HG03175 (cell line): ENCODE measurements around the gene ALDH7A1.
"Not testable (repeated sequence)": the region's sequence is repeated elsewhere in the genome, so short reads cannot be mapped to it uniquely, and the experiment has no call there.

Experiments used
- ATAC-seq: cut with Tn5 transposase; IDR thresholded peaks from one replicate; pipeline ENCODE4 v1.9.1; 2021; ENCODE audit warnings: mild to moderate bottlenecking, moderate library complexity; ENCODE audit not compliant: unreplicated experiment

Gene ALDH7A1

GRCh38 chr5:126535856-126536545 is 59.0 kb downstream of the ALDH7A1 start:
- no peak for ATAC-seq

DNA sequence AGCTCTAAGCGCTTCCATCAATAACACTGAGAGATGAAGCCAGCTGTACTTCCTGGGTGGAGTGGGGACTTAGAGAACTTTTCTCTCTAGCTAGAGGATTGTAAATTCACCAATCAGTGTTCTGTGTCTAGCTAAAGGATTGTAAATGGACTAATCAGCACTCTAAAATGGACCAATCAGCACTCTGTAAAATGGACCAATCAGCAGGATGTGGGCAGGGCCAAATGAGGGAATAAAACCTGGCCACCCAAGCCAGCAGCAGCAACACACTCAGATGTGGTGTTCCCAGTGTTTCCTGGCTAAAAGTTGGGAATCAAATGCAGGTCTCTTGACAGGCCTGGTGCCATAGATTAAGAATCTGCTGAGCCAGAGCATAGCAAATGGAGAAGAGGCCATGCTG is 60.5 kb downstream of the ALDH7A1 start:
- no peak for ATAC-seq

- no peak for ATAC-seq
These were observed 63.4 kb downstream of the ALDH7A1 start for GRCh38 chr5:126531543-126532120.

DNA sequence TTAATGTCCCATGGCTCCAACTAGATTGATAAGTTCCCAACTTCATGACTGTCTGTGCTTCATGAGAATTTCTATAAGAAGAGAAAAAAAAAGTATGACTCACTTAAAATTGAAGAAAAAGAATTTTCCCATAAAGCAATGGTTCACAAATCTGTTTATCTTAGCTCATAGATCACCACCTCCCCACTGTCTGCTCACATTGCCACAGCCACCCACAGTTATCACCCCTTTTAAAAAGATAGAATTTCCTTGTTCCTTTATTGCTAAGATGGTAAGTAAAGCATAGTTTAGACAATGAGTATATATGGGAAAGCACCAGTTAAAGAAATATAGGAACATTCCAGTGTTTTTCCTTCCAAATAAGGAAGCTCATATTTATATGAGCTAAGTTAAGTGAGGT is 67.1 kb downstream of the ALDH7A1 start:
- no peak for ATAC-seq

DNA sequence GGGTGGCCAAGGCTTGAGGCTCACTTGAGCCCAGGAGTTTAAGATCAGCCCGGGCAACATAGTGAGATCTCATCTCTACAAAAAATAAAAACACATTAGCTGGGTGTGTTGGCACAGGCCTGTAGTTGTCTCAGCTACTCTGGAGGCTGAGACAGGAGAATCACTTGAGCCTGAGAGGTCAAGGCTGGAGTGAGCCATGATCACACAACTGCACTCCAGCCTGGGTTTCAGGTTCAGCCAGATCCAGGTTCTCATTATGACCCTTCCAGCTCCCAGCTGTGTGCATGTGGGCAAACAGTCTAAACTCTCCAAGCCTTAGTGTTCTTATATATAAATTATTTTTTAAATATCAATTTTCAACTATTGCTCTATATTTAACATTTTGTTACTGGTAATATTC is 67.9 kb downstream of the ALDH7A1 start:
- no peak for ATAC-seq

DNA sequence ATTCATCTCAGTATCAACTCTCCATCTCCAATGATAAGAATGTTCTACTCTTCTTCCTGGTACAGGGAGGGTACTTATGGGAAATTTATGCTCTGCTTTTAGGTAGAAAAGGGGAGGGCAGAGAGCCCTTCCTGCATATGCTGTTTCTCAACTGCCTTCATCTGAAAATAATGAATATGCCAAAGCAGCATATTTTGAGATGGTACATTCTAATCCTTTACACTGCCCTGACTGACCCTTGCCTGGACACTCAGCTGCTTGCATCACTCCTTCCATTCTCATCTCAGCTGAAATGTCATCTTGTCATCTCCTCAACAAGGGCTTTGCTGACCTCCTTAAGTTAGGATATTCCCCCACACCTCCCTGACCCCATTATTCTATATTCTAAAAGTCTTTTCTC is 68.5 kb downstream of the ALDH7A1 start:
- ATAC-seq, result no peak

- no peak for ATAC-seq
These were observed 69.3 kb downstream of the ALDH7A1 start for GRCh38 chr5:126525630-126526245.

DNA sequence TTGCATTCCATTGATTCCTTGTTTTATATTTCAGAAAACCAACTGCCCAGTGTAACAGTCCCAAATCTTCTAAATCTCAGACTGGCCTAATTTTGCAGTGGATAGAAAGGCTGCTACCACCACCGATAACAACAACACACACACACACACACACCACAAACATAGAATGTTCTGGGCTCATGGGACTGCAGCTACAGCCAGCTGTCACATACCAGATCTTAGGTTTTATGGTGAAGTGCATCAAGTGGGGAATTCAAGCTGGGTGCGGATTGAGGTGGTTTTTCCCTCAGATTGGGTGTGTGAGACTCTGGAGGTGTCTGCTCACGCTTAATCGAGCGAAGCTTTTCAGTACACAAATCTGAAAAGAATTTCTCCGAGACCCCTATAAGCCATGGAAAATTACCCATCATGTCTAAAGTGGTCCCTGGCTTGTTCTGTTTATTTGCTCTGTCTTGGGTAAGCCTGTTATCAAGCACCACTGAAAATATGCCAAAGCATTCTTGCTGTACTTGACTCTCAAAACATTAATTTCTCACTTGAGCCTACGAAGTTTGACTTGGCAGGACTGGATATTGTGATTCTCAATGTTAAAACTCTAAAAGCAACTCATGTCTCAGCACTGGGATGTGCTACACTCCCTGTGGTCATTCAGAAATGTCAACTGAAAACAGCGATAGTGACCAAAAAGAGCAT is 71.1 kb downstream of the ALDH7A1 start:
- ATAC-seq, result no peak

DNA sequence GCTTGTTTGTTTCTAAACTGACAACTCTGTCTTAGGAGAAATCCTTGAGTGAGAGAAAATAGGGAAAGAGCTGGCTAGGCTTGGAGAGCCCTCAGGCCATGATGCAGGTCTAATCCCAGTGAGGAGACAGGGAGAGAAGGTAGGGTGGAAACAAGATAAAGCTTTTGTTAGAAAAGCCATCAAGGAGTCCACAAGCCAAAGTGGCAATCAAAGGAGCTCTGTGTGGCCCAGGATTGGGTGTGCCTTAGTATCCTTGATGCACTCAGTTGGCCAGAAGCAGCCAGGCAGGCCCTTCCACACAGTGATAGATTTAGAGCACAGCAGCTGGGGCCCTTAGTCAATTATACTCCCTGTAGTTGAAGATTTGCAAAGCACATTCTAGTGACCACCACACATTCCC is 73.9 kb downstream of the ALDH7A1 start:
- no peak for ATAC-seq

- ATAC-seq, result no peak
These were observed 74.4 kb downstream of the ALDH7A1 start for GRCh38 chr5:126520593-126520953.

DNA sequence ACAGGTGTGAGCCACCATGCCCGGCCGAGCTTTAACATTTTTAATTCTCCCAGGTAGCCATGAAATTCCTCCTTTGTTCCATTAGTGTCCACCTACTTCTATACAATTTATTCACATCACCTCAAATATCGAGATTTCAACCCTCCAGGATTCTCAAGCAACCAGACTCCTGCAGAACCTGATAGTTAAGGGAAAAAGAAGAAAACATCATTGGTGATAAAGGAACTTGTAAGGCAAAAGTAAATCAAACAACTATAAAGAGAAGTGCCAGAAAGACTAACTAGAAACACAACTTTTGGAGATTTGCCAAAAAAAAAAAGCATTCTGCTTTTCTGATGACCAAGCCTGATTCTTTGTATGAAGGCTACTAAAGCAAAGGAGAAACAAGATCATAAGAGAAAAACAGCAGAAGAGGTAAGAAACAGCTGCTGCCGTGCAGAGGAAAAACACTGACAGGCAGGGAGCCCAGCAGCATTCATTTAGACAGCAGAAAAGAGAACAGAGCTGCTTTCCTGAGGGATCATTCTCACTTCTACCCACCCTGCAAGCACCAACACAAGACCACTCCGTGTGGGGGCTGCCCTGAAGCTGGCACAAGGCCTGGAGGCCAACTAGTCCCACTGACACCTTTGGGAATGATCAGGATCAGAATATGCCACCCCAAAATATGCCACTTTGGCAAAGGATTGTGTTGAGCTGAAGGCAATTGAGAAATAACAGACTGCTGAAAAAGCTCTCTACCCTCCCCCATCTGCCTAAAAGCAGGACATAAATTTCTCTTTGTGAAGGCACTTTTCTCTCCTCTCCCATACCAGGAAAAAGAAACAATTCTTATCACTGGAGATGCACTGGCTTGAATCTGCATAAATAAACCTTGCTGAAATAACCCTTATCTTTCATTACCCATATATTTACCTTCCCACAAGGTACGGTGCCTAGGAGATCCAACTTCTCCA is 75.1 kb downstream of the ALDH7A1 start:
- no peak for ATAC-seq

DNA sequence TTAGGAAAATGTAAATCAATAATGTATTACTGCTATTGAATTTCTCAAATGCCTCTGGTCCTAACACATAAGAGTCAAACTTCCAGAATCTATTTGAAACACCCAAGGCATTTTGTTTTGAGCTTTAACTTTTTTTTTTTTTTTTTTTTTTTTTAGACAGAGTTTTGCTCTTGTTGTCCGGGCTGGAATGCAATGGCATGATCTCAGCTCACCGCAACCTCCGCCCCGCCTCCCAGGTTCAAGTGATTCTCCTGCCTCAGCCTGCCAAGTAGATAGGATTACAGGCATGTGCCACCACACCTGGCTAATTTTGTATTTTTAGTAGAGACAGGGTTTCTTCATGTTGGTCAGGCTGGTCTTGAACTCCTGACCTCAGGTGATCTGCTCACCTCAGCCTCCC is 75.8 kb downstream of the ALDH7A1 start:
- not testable (repeated sequence) for ATAC-seq

- no peak for ATAC-seq
These were observed 78.2 kb downstream of the ALDH7A1 start for GRCh38 chr5:126516852-126517251.

GRCh38 chr5:126516133-126516532 is 78.9 kb downstream of the ALDH7A1 start:
- ATAC-seq, result no peak

DNA sequence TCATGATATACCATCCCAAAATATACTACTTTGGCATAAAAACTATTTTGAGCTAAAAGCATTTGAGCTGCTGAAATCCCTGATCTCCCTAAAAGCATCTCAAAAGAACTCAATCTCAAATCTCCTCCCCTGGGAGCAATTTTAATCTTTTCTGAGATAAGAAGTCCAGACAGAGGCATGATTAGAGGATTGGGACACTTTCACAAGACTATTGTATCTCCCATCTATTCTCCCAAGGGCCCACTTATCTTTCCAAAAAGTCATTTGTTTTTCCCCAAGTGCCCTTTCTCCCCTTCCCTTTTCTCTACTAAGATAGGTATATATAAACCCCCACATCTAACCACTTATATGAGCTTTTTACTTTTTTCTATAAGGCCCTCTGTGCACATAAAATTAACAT is 79.7 kb downstream of the ALDH7A1 start:
- ATAC-seq, result no peak

- no peak for ATAC-seq
These were observed 80.4 kb downstream of the ALDH7A1 start for GRCh38 chr5:126514558-126515141.

GRCh38 chr5:126514131-126514557 is 80.9 kb downstream of the ALDH7A1 start:
- no peak for ATAC-seq

- ATAC-seq, result no peak
These were observed 81.3 kb downstream of the ALDH7A1 start for GRCh38 chr5:126513703-126514102.

- ATAC-seq, result no peak
These were observed 81.7 kb downstream of the ALDH7A1 start for GRCh38 chr5:126513302-126513701.

- no peak for ATAC-seq
These were observed 82.6 kb downstream of the ALDH7A1 start for GRCh38 chr5:126512451-126512850.
